ENCODE measurements around the gene RNF11.

GRCh38 chr1:51304360-51304759 lies 68.3 kb downstream of the RNF11 start:
- TF ChIP-seq CTCF (IDR thresholded peaks at IDR 0.05; ENCODE audit: low read depth, low read length, missing input control) (no peak), REST (IDR thresholded peaks at IDR 0.05) (no peak), MAX (IDR thresholded peaks at IDR 0.05) (no peak), RAD21 (IDR thresholded peaks at IDR 0.05) (no peak), TAF1 (conservative IDR thresholded peaks at IDR 0.05) (no peak), SP1 (IDR thresholded peaks at IDR 0.05) (no peak), FOXA1 (IDR thresholded peaks at IDR 0.05) (no peak), YY1 (IDR thresholded peaks at IDR 0.05) (no peak), ATF3 (IDR thresholded peaks at IDR 0.05) (no peak)
